Right lung (tissue), 10 donors: ENCODE data around the gene TRIM39. TPM values are rescaled to one million over a fixed set of nuclear protein-coding genes. Genes with fewer than 3 reads are reported as not detected.
"Not testable (repeated sequence)": the region's sequence is repeated elsewhere in the genome, so short reads cannot be mapped to it uniquely, and the experiment has no call there.

ENCODE experiments used
- DNase-seq, 2 donors: peaks; one replicate each; pipeline ENCODE4 v3.0.0-alpha.2; 2013
- long read RNA-seq, 8 donors: transcript quantifications; one replicate each; lab custom pipeline, GENCODE V29; 2026
- polyA plus RNA-seq, 5 donors: library from polyadenylated mRNA; unstranded; fragments of 120-200 nt; gene quantifications; one replicate each; pipeline versions ENCODE4 v1.2.1 to v1.2.3, GENCODE V29; 2013; ENCODE audit warnings: inconsistent platforms in 1 of 5, low replicate concordance in 1 of 5; ENCODE audit not compliant: insufficient read length in 5 of 5, insufficient read depth in 1 of 5

TRIM39 gene
- polyA plus RNA-seq = 10 to 100 TPM; 11.3 to 14.1 (median 12.8) TPM
- long read RNA-seq, donor 1 = 0 reads
- long read RNA-seq, donor 2, partial matches to known transcripts = 0 of 1 reads
- long read RNA-seq, donor 2, other reads (novel, unspliced or antisense) = 0 of 1 reads
- long read RNA-seq, donor 3, partial matches to known transcripts = 0 of 1 reads
- long read RNA-seq, donor 3, other reads (novel, unspliced or antisense) = 0 of 1 reads
- long read RNA-seq, donor 4 = 0 reads
- long read RNA-seq, donor 5, partial matches to known transcripts = 0 of 1 reads
- long read RNA-seq, donor 5, other reads (novel, unspliced or antisense) = 0 of 1 reads
- long read RNA-seq, donor 6, partial matches to known transcripts = 0 of 1 reads
- long read RNA-seq, donor 6, other reads (novel, unspliced or antisense) = 0 of 1 reads
- long read RNA-seq, donor 7, partial matches to known transcripts = 0 of 1 reads
- long read RNA-seq, donor 7, other reads (novel, unspliced or antisense) = 0 of 1 reads
- long read RNA-seq, donor 8 = 0 reads

DNA sequence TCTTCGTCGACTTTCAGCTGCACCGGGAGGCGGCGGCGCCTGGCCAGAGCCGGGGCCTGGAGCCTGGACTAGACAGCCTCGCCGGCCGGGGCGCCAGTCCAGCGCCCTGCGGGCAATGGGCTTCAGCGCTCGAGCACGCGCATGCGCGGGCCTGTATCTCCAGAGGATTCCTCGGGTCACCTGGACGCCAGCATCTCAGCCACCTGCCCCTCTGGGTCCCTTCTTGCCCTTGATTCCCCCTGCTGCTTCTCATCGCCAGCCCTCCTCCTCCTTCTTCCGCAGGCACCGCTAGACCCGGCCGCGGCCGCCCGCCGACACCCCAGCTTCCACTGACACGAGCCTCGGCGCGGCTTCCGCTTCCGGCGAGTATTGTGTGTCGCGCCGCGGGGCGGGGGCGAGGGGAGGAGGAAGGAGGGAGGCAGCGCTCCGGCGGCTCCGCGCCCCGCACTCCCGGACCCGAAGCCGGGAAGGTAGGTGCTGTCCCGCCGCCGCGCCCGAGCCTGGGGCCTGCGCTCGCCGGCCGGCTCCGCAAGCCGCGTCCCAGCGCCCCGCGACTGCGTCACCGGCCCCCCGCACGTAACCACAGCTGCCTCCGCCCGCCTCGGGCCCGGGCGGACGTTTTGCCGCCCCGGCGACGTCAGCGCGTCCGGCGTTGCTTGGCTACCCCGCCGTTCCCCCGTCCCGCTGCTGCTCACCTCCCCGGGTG lies at the start of gene TRIM39:
TRIM39 (plus strand) TSS at position 402 of the 706 bp plus-strand sequence. CDS start 2,391 bp downstream, outside the sequence.
- peak; percentile 88 to 90 for DNase-seq

DNA sequence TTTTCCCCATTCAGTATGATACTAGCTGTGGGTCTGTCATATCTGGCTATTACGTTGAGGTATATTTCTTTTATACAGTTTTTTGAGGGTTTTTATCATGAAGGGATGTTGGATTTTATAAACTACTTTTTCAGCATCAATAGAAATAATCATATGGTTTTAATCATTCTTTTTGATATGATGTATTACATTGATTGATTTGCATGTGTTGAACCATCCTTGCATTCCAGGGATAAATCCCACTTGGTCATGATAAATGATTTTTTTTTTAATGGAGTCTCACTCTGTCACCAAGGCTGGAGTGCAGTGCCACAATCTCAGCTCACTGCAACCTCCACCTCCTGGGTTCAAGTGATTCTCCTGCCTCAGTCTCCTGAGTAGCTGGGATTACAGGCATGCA lies 45.7 kb upstream of the TRIM39 start:
- DNase-seq = not testable (repeated sequence)

DNA sequence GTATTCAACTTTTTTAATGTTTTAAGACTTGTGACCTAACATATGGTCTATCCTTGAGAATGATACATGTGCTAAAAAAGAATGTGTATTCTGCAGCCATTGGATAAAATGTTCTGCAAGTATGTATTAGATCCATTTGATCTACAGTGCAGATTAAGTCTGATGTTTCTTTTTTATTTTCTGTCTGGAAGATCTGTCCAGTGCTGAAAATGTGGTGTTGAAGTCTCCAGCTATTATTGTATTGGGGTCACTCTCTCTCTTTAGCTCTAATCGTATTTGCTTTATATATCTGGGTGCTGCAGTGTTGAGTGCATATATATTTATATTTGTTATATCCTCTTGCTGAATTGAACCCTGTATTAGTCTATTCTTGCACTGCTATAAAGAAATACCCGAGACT lies 44.2 kb upstream of the TRIM39 start:
- DNase-seq = no peak

GRCh38 chr6:30283761-30284160 lies 43.0 kb upstream of the TRIM39 start:
- no peak for DNase-seq

- no peak for DNase-seq
These were observed 39.6 kb upstream of the TRIM39 start for GRCh38 chr6:30287139-30287538.

DNA sequence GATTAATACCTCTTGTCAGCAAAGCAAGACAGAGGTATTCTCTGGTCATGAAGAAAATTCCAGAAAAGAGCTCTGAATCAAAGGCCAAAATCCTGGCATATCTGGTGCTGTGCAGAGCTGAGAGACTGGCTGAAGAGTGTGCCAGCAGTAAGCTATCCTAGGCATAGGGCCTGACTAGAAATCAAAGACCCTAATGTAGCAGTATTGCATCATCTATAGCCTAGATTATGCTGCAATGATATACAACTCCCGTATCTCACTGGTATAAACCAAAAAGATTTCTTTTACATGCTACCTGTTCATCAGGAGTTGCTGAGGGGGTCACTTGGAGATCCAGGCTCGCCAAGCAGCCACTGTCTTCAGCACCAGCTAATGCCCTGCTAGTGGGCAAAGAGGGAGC lies 30.9 kb upstream of the TRIM39 start:
- DNase-seq = no peak

- DNase-seq = no peak
These were observed 22.7 kb upstream of the TRIM39 start for GRCh38 chr6:30304002-30304401.

- DNase-seq = no peak
These were observed 15.6 kb upstream of the TRIM39 start for GRCh38 chr6:30311101-30311500.

DNA sequence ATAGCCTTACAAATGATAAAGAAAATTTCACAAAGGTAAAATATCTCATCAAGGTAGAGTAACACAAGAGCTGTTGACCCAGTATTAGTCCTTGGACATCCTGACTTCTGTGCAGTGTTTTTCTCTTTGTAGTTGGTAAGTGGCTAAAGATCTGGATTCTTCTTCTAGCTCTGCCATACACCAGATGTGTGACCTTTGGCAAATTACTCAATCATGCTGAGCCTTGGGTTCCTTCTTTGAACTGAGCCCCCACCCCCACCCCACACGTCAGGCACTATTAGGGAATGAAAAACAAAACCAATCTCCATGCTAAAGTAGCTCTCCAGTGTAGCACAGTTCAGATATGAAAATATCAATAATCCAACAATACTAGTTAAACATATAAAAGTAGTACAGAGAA lies 15.1 kb upstream of the TRIM39 start:
- no peak for DNase-seq

- no peak for DNase-seq
These were observed 14.5 kb upstream of the TRIM39 start for GRCh38 chr6:30312266-30312665.

DNA sequence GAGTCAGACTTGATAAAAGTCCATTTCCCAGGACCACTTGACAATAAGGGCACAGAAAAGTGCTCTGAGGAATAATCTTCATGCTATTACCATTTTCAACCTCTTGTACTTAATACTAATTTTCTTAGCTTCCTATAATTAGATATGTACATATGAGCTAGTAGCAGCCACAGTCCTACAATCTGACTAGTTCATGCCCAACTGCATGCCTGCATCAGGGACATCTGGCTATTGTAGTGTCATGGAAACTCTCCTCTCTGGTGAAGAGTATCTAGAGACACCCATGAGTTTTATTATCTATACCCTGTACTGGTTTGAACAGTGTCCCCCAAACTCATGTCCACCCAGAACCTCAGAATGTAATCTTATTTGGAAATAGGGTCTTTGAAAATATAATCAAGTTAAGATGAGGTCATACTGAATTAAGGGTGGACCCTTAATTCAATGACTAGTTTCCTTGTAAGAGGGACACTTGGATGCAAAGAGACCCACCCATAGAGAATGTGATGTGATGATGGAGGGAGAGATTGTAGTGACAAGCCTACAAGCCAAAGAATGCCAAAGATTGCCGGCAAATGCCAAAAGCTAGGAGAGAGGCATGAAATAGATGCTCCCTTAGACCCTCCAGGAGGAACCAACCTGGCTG lies 13.9 kb upstream of the TRIM39 start:
- DNase-seq = no peak

DNA sequence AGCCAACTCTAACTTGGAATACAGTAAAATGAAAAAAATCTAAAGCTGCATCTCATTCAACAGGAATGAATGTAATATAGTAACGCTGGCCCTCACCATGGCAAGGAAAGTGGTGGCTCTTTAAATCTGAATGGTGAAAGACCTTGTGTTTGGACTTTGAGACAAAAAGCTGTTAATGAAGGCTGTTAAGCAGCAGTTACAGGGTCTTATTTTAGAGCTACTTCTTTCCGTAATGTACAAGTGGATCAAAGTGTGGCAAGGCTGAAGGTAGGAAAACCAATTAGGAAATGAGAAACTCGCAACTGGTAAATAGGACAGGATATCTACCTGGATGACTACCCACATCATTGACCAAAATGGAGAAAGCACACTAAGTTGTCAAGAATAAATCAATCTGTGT lies 11.6 kb upstream of the TRIM39 start:
- DNase-seq = no peak

- DNase-seq = no peak
These were observed 8.7 kb upstream of the TRIM39 start for GRCh38 chr6:30317913-30318589.

DNA sequence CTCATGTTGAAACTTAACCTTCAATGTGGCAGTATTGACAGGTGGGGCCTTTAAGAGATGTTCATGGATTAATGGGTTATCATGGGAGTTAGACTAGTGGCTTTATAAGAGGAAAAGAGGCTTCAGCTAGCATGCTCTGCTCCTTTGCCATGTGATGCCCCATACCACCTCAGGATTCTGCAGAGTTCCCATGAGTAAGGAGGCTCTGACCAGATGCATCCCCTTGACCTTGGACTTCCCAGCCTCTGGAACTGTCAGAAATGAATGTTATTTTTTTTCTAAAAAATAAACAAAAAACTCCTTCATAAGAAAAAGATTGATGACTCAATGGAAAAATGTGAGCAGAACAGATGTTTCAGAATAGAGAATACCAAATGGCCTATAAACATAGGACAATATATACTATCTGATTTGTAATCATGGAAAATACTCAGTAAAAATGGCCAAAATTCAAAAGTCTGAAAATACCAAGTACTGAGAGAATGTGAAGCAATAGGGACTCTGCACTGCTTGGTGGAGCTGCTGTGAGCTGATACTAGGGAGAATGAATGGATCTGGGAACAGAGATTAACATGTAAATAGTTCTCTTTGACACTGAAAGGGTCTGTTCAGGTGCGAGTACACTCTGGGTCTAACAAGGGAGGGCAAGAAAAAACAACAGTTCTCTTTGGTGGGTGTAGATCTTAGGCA lies 7.4 kb upstream of the TRIM39 start:
- DNase-seq = no peak

- DNase-seq = no peak
These were observed 4.9 kb upstream of the TRIM39 start for GRCh38 chr6:30321692-30322388.

GRCh38 chr6:30322527-30323501 lies 3.9 kb upstream of the TRIM39 start:
- DNase-seq = no peak

GRCh38 chr6:30323806-30324205 lies 2.9 kb upstream of the TRIM39 start:
- DNase-seq = no peak

DNA sequence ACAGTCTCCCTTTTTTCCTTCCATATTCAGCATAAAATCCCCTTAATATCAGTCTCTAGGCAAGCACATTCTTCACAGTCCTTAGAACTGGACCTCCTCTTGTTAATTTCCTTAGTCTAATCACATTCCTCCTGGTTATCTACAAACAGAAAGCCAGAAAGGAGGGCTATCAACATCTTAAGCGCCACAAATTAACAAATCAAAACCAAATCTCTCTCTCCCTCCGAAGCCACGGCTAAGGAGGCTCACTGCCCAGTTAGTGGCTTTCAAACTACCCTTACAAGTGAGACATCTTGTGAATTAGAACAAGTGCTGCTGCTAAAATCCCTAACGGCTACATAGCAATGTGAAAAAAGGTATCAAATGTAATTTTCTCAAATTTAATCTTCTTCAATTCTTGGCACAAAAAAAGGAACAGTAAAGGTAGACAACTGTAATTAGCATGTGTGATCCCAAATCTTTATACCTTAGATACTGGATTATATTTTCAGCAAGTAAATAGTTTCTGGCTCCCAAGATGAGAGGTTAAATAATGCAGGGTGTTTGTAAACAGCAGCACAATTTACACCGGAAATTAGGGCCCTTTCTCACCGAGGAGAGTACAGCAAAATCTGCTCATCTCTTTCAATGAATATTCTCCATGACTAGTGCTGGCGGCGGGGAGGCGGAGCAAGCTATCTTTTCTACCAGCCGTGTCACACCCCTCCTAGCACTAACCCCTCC lies 1.4 kb upstream of the TRIM39 start:
- DNase-seq = no peak
